Right ventricle myocardium inferior (tissue), 1 donor: ENCODE measurements around the gene MLN. TPM values are rescaled to one million over a fixed set of nuclear protein-coding genes. Genes with fewer than 3 reads are reported as not detected.

Experiments used
- ATAC-seq: fragments of 200-7000 bp; cut with Tn5 transposase; one replicate; pipeline ENCODE4 v1.9.1; 2020; ENCODE audit warnings: mild to moderate bottlenecking, moderate library complexity
- DNase-seq: peaks from one replicate; pipeline ENCODE4 v3.0.0; 2021; ENCODE audit errors: missing footprints
- intact Hi-C: fragments of 100-400 bp; cut with DNase I; formaldehyde crosslinking; loops from one replicate; pipeline ENCODE4 v1.11.0; 2022
- long read RNA-seq: library from polyadenylated mRNA; unstranded; transcript quantifications from one replicate; pipeline ENCODE4 v2.0.0, GENCODE V29; 2021
- total RNA-seq: library from RNA; stranded (reverse); fragmentation: NEBNext Ultra II Directional; extraction: Animal tissue kit (Norgen Biotek cat#: 25700); gene quantifications from one replicate; pipeline ENCODE4 v1.2.1, GENCODE V29; 2021
- donor health status: DM: no; HTN: yes; CAD: no; lungs with severe emphysema.

The MLN gene, protein sequence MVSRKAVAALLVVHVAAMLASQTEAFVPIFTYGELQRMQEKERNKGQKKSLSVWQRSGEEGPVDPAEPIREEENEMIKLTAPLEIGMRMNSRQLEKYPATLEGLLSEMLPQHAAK
- total RNA-seq: not detected
- long read RNA-seq: 0 reads

DNA sequence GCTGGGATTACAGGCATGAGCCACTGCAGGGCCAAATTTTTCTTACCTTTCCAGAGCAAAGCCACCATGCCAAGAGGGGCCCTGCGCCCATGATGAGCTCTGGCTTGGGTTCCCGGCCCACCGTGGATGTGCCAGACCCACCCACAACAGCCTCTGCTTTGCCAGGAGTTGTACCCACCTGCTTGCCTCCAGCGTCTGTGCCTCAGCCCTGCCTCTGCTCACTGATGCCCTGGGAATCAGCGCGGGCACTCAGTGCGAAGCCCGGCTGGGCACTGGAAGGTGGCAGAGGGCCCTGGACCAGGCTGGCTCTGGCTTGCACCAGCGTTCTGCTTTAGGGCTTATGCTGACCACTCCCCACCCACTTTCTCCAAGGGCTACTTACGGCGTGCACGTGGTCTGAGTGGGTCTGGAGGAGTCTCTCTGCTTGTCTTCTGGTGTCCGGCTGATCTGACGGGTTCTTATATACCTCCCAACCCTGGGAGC, at the start of gene MLN:
MLN (minus strand) TSS at position 433 of the 483 bp plus-strand sequence. CDS start 2,840 bp downstream, outside the sequence.
- intact Hi-C loops: no loop called here
- no peak for DNase-seq

DNA sequence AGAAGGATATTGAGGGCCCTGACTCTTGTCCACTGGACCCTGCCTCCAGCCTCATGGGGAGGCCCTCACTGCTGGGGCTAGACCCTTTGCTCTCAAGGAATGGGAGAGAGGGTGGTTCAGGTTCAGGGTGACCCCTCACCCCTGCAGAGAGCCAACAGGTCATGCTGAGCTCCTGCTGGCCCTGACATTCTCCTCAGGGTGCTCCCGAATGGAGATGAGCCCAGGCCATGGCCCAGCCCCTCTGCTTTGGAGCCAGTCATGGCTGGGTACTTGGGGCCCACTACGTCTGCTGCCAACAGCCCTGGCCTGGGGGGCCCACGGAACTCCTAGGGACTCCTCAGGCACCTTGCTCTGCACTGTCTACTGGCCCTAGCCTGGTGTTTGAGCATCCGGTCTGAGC, 49.2 kb upstream of the MLN start:
- DNase-seq (peak; percentile 35), ATAC-seq (no peak)
- intact Hi-C loops: no loop called here

More for the DNA sequence above, at the start of gene MLN:
- ATAC-seq: no peak

DNA sequence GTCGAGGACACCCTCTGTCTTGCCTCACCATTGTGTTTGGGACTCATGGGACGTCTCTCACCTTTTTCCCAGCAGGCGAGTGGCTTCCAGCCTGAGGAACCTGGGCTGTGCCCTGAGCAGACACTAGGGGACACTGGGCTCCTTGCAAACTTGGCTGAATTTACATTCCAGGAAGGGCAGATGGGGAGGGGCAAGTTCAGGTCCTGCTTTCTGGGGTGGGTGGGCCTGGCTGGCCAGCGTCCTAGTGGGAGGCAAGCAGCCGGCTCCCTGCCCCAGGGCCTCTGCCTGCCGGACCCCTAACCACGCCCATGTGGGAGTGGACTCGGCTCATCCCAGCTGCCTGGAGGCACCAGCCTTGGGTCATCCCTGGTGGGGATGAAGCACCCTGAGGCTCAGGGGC, 48.2 kb upstream of the MLN start:
- intact Hi-C loops: no loop called here
- DNase-seq: peak; percentile 62
- ATAC-seq: peak; percentile 30

- ATAC-seq (peak; percentile 69), DNase-seq (peak; percentile 17)
- intact Hi-C loops: no loop called here
Observed at GRCh38 chr6:33850869-33851541, 47.2 kb upstream of the MLN start.

DNA sequence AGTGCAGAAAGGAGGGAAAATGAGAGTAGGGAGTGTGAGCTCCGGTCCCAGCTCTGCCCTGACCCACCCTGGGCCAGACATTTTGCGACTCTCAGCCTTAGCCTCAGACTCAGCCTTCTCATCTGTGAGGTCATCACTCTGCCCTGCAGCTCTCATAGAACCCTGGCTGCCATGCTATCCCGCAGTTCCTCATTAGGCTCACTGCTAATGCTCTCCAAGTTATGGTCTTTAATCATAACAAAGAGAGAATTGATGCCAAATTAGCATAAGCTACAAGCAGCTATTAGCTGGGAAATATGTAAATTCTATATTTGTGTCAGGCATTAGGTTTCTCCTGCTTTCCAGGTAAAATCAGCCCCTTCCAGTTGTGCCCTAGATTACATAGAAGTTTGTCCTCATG, 46.5 kb upstream of the MLN start:
- ATAC-seq (no peak), DNase-seq (no peak)
- intact Hi-C loops: no loop called here

GRCh38 chr6:33849500-33850075, 45.8 kb upstream of the MLN start:
- intact Hi-C loops: no loop called here
- DNase-seq: no peak
- no peak for ATAC-seq

DNA sequence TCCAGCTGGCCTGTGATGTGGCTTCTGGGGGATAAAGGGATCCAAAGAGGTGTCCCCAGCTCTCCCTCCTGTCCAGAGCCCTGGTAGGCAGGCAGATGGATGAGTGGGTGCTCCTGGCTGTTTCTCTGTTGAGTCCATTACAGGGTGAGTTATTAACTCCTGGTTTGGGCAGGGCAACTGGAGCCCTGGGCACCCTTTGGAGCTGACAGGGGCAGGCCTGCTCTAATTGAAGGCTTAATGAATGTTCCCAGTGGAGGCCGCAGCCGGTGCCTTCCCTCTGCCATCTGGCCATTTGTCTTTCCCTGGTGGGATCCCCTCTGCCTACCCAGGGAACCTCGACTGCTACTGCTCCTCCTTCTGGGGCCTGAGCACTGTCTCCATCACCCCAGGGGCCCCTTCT, 44.7 kb upstream of the MLN start:
- ATAC-seq (no peak), DNase-seq (no peak)
- intact Hi-C loops: no loop called here

GRCh38 chr6:33847867-33848266, 44.1 kb upstream of the MLN start:
- ATAC-seq: no peak
- DNase-seq: no peak

DNA sequence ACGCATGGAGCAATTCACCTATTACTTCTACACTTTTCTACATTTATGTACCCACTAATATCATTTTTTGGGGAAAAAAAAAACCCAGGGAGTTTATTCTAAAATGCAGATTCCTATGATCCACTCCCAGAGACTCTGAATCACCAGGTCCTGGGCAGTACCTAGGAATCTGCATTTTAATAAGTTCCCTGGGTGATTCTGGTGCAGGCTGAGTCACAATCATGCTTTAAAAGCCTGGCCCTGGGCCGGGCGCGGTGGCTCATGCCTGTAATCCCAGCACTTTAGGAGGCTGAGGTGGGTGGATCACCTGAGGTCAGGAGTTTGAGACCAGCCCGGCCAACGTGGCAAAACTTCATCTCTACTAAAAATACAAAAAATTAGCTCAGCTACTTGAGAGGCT, 43.3 kb upstream of the MLN start:
- ATAC-seq: no peak
- intact Hi-C loops: no loop called here

More at GRCh38 chr6:33847867-33848266, 44.1 kb upstream of the MLN start:
- intact Hi-C loops: no loop called here

GRCh38 chr6:33846226-33846625, 42.4 kb upstream of the MLN start:
- ATAC-seq (no peak), DNase-seq (no peak)
- intact Hi-C loops: no loop called here

More for the DNA sequence above, 43.3 kb upstream of the MLN start:
- DNase-seq: no peak

- DNase-seq (no peak), ATAC-seq (no peak)
- intact Hi-C loops: no loop called here
Observed at GRCh38 chr6:33845031-33845745, 41.4 kb upstream of the MLN start.

GRCh38 chr6:33843131-33844121, 39.6 kb upstream of the MLN start:
- DNase-seq: no peak
- ATAC-seq: no peak
- intact Hi-C loops: no loop called here

GRCh38 chr6:33841868-33842267, 38.1 kb upstream of the MLN start:
- DNase-seq (no peak), ATAC-seq (no peak)
- intact Hi-C loops: no loop called here

DNA sequence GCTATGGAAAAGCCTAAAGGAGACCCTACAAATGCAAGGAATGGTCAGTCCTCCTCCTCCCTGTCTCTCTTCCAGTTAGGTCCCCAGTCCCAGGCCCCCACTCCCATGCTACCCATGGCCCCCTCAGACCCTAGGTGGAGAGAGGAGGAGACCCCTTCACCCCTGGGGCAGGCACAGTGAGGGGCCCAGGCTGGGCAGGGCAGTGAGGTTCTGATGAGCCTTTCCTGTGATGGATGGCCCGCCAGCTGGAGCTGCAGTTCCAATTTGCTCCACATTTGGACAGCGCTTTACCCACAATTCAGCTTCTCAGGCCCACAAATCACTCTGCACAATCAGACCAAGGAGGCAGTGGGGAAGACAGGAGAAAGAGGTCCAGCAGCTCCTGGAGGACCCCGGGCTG, 37.3 kb upstream of the MLN start:
- intact Hi-C loops: no loop called here
- DNase-seq (no peak), ATAC-seq (no peak)

GRCh38 chr6:33840048-33840926, 36.5 kb upstream of the MLN start:
- intact Hi-C loops: no loop called here
- DNase-seq: no peak
- peak; percentile 68 for ATAC-seq

DNA sequence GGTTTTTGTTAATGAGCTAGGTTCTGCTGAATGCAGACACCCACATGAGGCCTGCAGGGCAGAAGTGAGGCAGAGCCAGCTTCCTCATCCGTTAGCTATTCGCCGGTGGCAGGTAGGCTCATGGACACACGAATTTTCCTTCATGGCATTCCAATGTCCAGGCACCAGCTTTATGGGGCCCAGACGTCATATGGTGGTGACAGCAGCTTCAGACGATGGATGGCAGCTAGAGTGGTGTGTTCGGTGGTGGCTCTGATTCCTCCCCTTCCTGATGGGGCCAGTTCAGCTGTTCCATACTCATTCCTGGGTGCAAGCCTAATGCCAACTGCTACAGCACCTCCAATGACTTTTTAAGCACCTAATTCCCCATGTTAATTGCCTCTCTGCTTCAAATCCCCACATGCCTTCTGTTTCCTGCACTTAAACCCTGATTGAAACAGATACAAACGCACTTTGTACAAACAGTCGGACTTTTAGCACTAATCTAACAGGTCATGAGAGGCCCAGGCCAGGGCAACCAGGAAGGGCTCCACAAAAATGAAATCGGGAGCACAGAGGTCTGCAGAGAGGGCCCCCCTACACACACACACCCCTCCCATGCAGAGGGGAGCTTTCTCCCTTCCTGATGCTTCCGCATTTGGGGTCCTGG, 35.7 kb upstream of the MLN start:
- intact Hi-C loops: no loop called here
- ATAC-seq (no peak), DNase-seq (no peak)

GRCh38 chr6:33838983-33839382, 35.2 kb upstream of the MLN start:
- intact Hi-C loops: no loop called here
- ATAC-seq (no peak), DNase-seq (no peak)
